Brain microvascular endothelial cell (primary cell): Measurements from ENCODE around the gene ATP1A2.

ENCODE experiments used
- DNase-seq: peaks from one replicate; pipeline ENCODE4 v3.0.0-alpha.2; 2020
- H3K27ac ChIP-seq: fragments of 250-450 bp; sonication (Bioruptor Pico); 2 replicates; pipeline ENCODE4 v1.5.1; 2020; ENCODE audit warnings: mild to moderate bottlenecking, moderate library complexity
- H3K27me3 ChIP-seq: fragments of 250-450 bp; sonication (Bioruptor Pico); replicated peaks from 2 replicates; pipeline ENCODE4 v1.5.1; 2020; ENCODE audit warnings: mild to moderate bottlenecking
- H3K36me3 ChIP-seq: fragments of 250-450 bp; sonication (Bioruptor Pico); replicated peaks from 2 replicates; pipeline ENCODE4 v1.5.1; 2020; ENCODE audit warnings: mild to moderate bottlenecking
- H3K4me3 ChIP-seq: 2 replicates; pipeline ENCODE4 v1.5.1; 2011; ENCODE audit warnings: low read depth, mild to moderate bottlenecking, control low read depth, low read length, moderate library complexity
- CTCF ChIP-seq: IDR thresholded peaks from 2 replicates; pipeline ENCODE4 v1.5.1; 2011; ENCODE audit warnings: low read depth, mild to moderate bottlenecking, moderate library complexity, low read length, control low read depth, inconsistent platforms; ENCODE audit errors: missing control alignments
- in situ Hi-C: cut with HindIII; loops from 2 replicates; pipeline ENCODE4 v1.10.0; 2017; ENCODE audit warnings: low sequenced_read_pairs, low pct_ligation_motif_present

ATP1A2 gene

DNA sequence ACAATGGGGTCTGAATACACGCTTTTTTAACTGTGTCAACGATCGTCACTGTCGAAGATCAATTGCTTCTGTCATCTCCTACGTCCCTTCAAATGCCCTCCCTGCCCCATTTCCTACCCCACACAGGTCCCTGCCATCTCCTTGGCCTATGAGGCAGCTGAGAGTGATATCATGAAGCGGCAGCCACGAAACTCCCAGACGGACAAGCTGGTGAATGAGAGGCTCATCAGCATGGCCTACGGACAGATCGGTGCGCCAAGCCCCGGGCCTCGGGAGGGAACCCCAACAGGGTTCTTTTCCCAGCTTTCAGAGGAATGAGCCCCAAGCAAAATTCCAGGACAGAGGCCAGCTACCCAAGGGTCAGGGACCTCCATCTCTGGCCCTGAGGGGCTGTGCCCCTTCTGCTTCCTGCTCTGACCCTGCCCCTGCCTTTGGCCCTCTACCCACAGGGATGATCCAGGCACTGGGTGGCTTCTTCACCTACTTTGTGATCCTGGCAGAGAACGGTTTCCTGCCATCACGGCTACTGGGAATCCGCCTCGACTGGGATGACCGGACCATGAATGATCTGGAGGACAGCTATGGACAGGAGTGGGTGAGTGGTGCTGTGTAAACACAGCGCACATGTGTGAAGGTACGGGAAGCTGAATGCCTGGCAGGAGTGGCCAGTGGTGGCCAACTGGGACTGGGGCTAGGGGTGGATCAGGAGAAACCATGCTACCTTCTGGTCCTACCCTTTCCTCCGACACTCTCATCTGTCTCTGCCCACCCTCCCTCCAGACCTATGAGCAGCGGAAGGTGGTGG is 20.8 kb downstream of the ATP1A2 start:
- Histone ChIP-seq H3K27ac (no peak overlapping the region), H3K27me3 (no peaks in the 10 kb centered on the region), H3K4me3 (no peak overlapping the region), H3K36me3 (no peaks in the 10 kb centered on the region)
- DNase-seq, result no peak
- no peak for TF ChIP-seq CTCF
- in situ Hi-C loops, result no loop called here

DNA sequence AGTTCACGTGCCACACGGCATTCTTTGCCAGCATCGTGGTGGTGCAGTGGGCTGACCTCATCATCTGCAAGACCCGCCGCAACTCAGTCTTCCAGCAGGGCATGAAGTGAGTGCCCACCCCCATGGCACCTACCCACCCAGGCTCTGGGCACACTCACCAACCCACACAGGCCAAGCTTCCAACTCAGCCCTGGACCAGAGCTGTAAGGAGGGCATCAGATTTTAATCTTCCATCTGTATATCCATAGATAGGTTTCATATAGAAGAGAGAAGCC is 21.3 kb downstream of the ATP1A2 start:
- H3K36me3 ChIP-seq, result no peaks in the 10 kb centered on the region
- no peak for DNase-seq
- no peak overlapping the region for H3K4me3 ChIP-seq
- no peak overlapping the region for H3K27ac ChIP-seq
- no peaks in the 10 kb centered on the region for H3K27me3 ChIP-seq
- in situ Hi-C loops, result no loop called here
- TF ChIP-seq CTCF, result no peak

- H3K4me3 ChIP-seq, result no peak overlapping the region
- no peaks in the 10 kb centered on the region for H3K27me3 ChIP-seq
- H3K27ac ChIP-seq, result no peak overlapping the region
- H3K36me3 ChIP-seq, result no peaks in the 10 kb centered on the region
- DNase-seq, result no peak
- no peak for TF ChIP-seq CTCF
- in situ Hi-C loops, result no loop called here
These were observed 21.8 kb downstream of the ATP1A2 start for GRCh38 chr1:160137216-160137862.

DNA sequence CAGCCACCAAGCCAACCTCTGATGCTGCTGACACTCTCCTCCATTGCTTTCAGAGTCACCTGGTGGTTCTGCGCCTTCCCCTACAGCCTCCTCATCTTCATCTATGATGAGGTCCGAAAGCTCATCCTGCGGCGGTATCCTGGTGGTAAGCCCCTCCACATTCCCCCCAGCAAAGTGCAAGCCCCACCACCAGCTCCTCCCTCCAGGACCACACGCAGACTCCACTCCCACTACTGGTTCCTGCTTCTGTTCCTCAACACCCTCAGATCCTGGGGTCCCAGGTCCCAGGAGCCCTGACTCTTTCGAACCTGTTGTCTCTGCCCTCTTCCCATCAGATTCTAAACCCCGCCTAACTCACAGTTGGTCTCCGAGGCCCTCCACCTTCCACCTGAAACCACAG is 24.3 kb downstream of the ATP1A2 start:
- H3K4me3 ChIP-seq, result no peak overlapping the region
- H3K27me3 ChIP-seq, result no peaks in the 10 kb centered on the region
- DNase-seq, result no peak
- in situ Hi-C loops, result no loop called here
- TF ChIP-seq CTCF, result no peak
- no peaks in the 10 kb centered on the region for H3K36me3 ChIP-seq
- H3K27ac ChIP-seq, result no peak overlapping the region

GRCh38 chr1:160143695-160144094 is 28.1 kb downstream of the ATP1A2 start:
- TF ChIP-seq CTCF, result no peak
- no peak overlapping the region for H3K4me3 ChIP-seq
- no peaks in the 10 kb centered on the region for H3K36me3 ChIP-seq
- H3K27me3 ChIP-seq, result no peaks in the 10 kb centered on the region
- no peak for DNase-seq
- no peak overlapping the region for H3K27ac ChIP-seq
- in situ Hi-C loops, result no loop called here
